Naive B cell (primary cell): ENCODE data around the gene PRKCE. TPM values are rescaled to one million over a fixed set of nuclear protein-coding genes. Genes with fewer than 3 reads are reported as not detected.
"Not testable (repeated sequence)": the region's sequence is repeated elsewhere in the genome, so short reads cannot be mapped to it uniquely, and the experiment has no call there.

Experiments
- ATAC-seq, 2 donors: fragments of 150-1000 bp; cut with Tn5 transposase; 2 replicates each; pipeline ENCODE4 v1.10.0; 2021; ENCODE audit warnings: low read depth in 2 of 2, mild to moderate bottlenecking in 2 of 2, moderate library complexity in 2 of 2
- DNase-seq: peaks from one replicate; pipeline ENCODE4 v3.0.0; 2022
- H3K27ac Mint-ChIP-seq, 6 donors: one replicate each; pipeline ENCODE4 v1.8.0; 2020 to 2022; ENCODE audit warnings: mild to moderate bottlenecking in 6 of 6, mixed read lengths in 6 of 6, moderate library complexity in 5 of 6, inconsistent platforms in 2 of 6
- H3K27me3 Mint-ChIP-seq, 3 donors: one replicate each; pipeline ENCODE4 v1.8.0; 2021 to 2022; ENCODE audit warnings: mixed read lengths in 3 of 3, mild to moderate bottlenecking in 1 of 3
- H3K36me3 Mint-ChIP-seq, 2 donors: one replicate each; pipeline ENCODE4 v1.8.0; 2020 to 2022; ENCODE audit warnings: mixed read lengths in 2 of 2, inconsistent platforms in 1 of 2, mild to moderate bottlenecking in 1 of 2
- H3K4me1 Mint-ChIP-seq, 3 donors: one replicate each; pipeline ENCODE4 v1.8.0; 2020 to 2022; ENCODE audit warnings: mixed read lengths in 3 of 3, inconsistent platforms in 1 of 3, mild to moderate bottlenecking in 1 of 3, moderate library complexity in 1 of 3
- H3K4me3 Mint-ChIP-seq, 8 donors: one replicate each; pipeline ENCODE4 v1.8.0; 2020 to 2022; ENCODE audit warnings: mild to moderate bottlenecking in 8 of 8, mixed read lengths in 8 of 8, moderate library complexity in 8 of 8, inconsistent platforms in 2 of 8
- H3K9me3 Mint-ChIP-seq, 7 donors: one replicate each; pipeline ENCODE4 v1.8.0; 2020 to 2022; ENCODE audit warnings: mixed read lengths in 7 of 7, mild to moderate bottlenecking in 5 of 7, inconsistent platforms in 2 of 7, moderate library complexity in 1 of 7
- polyA plus RNA-seq, 6 donors: library from polyadenylated mRNA; unstranded; fragments of 300-500 nt; fragmentation: Illumina TruSeq; gene quantifications; one replicate each; pipeline ENCODE4 v1.2.3, GENCODE V29; 2021; ENCODE audit warnings: low read depth in 6 of 6

PRKCE gene
- polyA plus RNA-seq, 6 donors from 2014 or later: 14.8 to 33.3 (median 23.2) TPM

DNA sequence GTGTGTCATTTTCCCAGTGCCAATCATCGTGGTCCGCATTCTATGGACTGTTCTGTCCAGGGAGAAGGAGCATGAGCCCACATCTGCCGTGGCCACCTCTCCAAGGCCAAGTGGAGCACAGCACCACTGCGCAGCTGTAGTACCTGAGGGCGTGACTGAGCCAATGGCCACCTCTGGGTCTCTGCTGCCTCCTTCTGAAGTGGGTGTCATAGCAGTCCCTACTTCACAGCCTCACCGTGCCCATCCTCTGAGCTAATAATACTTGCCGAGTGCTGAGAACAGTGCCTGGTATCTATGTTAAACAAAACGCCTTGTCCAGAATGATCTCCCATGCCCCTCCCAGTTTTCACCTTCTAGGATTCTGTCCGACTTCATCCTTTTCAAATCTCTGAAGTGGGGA lies 256.1 kb downstream of the PRKCE start:
- Mint-ChIP-seq H3K4me3 (no peak overlapping the region), H3K9me3 (no peaks in the 10 kb centered on the region), H3K27ac (peak overlapping the region; percentile 24 to 96 (median 84)), H3K4me1 (peaks cover 41 to 99% (median 94%) of the 10 kb centered on the region in 3 donors), H3K27me3 (no peaks in the 10 kb centered on the region), H3K36me3 (no peaks in the 10 kb centered on the region)
- no peak for ATAC-seq
- DNase-seq: no peak

DNA sequence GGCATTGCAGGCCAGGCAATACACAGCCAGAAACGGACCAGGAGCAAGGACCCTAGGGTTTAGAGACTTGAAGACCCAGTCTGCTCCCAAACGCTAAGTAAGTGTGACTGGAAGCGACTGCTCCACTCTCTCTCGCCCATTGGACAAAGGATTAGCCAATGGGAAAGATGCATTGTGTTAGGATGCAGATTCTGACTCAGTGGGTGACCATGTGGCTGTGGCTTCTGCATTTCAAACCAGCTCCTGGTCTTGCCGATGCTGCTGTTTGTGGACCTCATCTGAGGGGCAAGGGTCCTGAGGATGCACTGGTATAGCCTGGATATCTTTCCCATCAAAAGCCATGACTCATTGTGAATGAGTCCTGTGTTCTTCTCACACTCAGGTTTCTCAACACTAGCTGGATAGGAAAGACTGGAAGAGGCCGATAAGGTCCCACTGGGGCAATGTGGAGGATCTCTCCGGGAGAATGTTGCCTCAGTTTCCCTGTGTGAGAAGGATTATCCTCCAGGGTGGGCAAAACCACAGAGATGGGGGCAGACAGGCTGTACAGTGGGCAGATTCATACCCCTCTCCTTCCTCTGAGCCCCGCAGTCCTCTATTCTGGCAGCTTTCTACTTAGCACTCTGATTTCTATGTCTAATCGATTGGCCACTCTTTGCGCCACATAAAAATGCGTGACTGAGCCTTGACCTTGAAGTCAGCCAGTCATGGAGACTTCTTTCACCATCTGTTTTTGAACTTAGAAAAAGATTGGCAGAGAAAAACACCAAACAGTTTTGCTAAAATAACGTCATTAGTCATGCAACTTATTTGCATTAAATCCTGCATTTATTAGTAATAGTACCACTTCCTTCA lies 257.1 kb downstream of the PRKCE start:
- Mint-ChIP-seq H3K4me1 (peaks cover 44 to 99% (median 92%) of the 10 kb centered on the region in 3 donors), H3K9me3 (no peaks in the 10 kb centered on the region), H3K27ac (peak overlapping the region; percentile 78 to 96 (median 88)), H3K4me3 (peak overlapping the region in 3 of 8 donors; percentile 7 to 29 (median 16)), H3K36me3 (no peaks in the 10 kb centered on the region), H3K27me3 (no peaks in the 10 kb centered on the region)
- DNase-seq (no peak), ATAC-seq (no peak)

DNA sequence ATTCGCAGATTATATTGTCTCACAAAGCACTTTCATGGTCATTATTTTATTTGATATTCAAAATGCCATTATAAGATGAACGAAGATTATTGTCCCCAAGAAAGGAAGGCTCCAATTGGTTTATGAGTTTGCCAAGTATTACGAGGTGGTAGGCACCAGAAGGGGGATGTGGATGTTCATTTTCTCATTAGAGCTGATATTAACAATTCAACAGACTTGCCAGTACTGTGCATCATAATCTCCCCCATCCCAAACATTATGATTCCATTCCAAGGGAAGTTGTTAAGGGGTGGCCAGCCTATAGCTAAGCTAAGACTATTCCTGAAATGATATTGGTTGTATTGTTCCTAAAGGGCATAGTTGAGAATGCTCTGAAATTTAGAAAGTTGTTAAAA lies 257.7 kb downstream of the PRKCE start:
- Mint-ChIP-seq H3K4me3 (peak overlapping the region in 6 of 8 donors; percentile 7 to 85 (median 61)), H3K27me3 (no peaks in the 10 kb centered on the region), H3K4me1 (peaks cover 50 to 99% (median 92%) of the 10 kb centered on the region in 3 donors), H3K36me3 (no peaks in the 10 kb centered on the region), H3K9me3 (no peaks in the 10 kb centered on the region), H3K27ac (peak overlapping the region; percentile 45 to 98 (median 91))
- DNase-seq (no peak), ATAC-seq (no peak)

DNA sequence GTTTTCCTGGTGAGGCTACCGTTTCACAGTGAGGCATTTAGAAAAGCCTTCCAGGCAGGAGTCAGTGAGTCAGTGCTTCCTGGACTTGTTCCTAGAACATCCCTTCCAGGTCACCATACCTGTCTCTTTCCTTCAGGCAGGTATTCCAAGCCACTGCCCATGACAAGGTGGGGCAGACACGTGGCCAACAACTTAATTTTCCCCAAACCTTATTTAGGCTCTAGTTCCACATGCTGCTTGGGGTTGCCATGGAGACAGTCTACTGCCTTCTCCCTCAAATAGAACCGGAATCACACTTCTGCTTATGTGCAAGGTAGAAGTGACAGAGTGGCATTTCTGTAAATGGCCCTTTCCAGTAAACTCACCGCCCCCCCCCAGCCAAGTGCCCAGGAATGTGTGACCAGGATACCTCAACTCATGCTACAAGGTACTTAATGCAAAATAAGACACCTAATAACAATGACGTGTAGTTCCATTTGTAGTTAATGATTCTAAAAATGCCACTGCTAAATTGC lies 258.3 kb downstream of the PRKCE start:
- H3K9me3 Mint-ChIP-seq: no peaks in the 10 kb centered on the region
- H3K36me3 Mint-ChIP-seq: no peaks in the 10 kb centered on the region
- peak overlapping the region; percentile 45 to 98 (median 90) for H3K27ac Mint-ChIP-seq
- DNase-seq (peak; percentile 73), ATAC-seq (peak; percentile 95 to 96)
- H3K4me3 Mint-ChIP-seq: peak overlapping the region; percentile 3 to 85 (median 60)
- peaks cover 50 to 99% (median 92%) of the 10 kb centered on the region in 3 donors for H3K4me1 Mint-ChIP-seq
- H3K27me3 Mint-ChIP-seq: no peaks in the 10 kb centered on the region

DNA sequence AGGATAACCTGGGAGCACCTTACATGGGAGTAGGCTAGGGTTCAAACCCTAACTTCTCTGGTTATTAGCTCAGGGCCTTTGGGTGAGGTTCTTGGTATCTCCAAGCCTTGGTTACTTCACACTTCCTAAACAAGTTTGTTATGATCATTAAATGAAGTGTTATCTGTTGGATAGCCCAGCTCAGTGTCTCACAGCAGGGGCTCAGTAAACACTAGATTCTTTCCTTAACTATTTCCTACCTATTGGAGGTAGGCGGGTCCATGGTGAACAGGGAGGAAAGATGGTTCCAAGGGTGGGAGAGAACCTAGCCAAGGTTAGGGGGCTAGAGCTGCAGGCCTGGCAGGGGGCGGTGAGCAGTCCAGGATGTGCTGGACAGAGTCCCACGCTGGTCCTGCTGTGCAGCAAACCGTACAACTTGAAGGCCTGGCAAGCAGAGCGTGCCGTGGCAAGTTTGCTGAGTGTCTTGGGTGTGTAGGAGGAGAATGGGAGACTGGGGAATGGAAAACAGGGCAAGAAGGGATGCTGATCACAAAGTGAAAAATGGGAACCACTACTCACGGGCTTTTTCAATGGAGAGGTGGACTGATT lies 259.1 kb downstream of the PRKCE start:
- peak overlapping the region in 5 of 8 donors; percentile 3 to 85 (median 58) for H3K4me3 Mint-ChIP-seq
- ATAC-seq (no peak), DNase-seq (no peak)
- H3K27ac Mint-ChIP-seq: peak overlapping the region; percentile 45 to 98 (median 90)
- no peaks in the 10 kb centered on the region for H3K36me3 Mint-ChIP-seq
- H3K27me3 Mint-ChIP-seq: no peaks in the 10 kb centered on the region
- H3K9me3 Mint-ChIP-seq: no peaks in the 10 kb centered on the region
- H3K4me1 Mint-ChIP-seq: peaks cover 56 to 99% (median 91%) of the 10 kb centered on the region in 3 donors

DNA sequence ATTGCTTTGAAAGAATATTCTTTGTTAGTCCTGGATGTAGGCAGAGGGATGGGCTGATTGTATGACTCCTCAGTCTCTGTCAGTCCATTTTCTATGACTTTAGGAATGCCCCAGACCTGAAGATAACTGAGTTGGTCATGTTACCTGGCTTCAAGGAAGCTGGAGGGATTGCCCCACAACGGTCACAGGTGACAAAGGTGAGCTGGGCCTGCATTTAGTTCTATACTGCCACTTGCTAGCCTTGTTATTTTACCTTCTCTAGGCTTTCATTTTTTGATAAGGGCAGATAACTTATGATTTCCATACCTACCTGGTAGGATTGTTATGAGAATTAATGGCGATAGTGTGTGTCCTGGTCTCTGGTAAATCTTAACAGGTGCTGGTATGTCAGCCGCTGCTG lies 260.1 kb downstream of the PRKCE start:
- Mint-ChIP-seq H3K9me3 (no peaks in the 10 kb centered on the region), H3K27me3 (no peaks in the 10 kb centered on the region), H3K27ac (peak overlapping the region; percentile 51 to 96 (median 75)), H3K4me3 (peak overlapping the region in 3 of 8 donors; percentile 34 to 59 (median 51)), H3K4me1 (peaks cover 58 to 99% (median 91%) of the 10 kb centered on the region in 3 donors), H3K36me3 (no peaks in the 10 kb centered on the region)
- no peak for ATAC-seq
- no peak for DNase-seq

DNA sequence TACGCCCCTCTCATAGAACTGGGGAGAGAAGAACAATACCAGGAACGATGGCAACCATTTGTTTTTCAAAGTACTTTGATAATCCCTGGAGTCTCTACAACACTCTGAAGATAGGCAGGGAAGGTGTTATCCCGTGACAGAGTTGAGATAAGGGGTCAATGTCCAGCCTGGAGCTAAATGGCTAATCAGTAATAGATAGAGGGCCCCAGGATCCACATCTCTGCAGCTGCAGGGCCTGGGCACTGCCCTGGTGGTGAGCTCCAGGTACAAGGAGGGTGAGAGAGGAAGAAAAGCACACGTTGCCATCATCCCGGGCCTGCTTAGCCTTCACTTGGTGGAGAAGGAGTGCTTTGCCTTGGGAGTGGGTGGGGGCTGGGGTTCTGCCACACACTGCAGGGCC lies 260.6 kb downstream of the PRKCE start:
- no peaks in the 10 kb centered on the region for H3K27me3 Mint-ChIP-seq
- H3K9me3 Mint-ChIP-seq: no peaks in the 10 kb centered on the region
- ATAC-seq (no peak), DNase-seq (no peak)
- peaks cover 57 to 99% (median 91%) of the 10 kb centered on the region in 3 donors for H3K4me1 Mint-ChIP-seq
- no peaks in the 10 kb centered on the region for H3K36me3 Mint-ChIP-seq
- H3K27ac Mint-ChIP-seq: peak overlapping the region in 5 of 6 donors; percentile 51 to 96 (median 64)
- H3K4me3 Mint-ChIP-seq: peak overlapping the region in 2 of 8 donors; percentile 34 to 59

DNA sequence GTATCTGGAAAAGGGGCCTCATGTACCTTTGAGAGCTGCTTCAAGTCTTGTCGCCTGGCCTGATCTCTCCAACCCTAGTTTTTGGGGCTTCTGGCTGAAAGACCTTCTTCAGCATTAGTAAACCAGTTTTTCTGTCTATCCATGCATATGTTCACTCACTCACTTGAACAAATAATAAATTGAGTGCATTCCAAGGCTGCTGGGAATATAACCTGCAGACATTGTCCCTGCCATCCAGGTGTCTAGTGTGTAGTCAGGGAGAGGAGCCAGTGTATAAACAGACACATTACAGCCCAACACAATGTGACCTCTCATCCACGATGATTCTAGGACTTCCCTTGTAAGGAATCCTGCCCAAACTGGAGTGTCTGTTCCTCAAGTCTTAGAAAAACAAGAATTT lies 262.1 kb downstream of the PRKCE start:
- no peak for ATAC-seq
- no peaks in the 10 kb centered on the region for H3K27me3 Mint-ChIP-seq
- H3K9me3 Mint-ChIP-seq: no peaks in the 10 kb centered on the region
- peak overlapping the region in 5 of 6 donors; percentile 10 to 39 (median 24) for H3K27ac Mint-ChIP-seq
- DNase-seq: no peak
- no peaks in the 10 kb centered on the region for H3K36me3 Mint-ChIP-seq
- peaks cover 51 to 93% (median 86%) of the 10 kb centered on the region in 3 donors for H3K4me1 Mint-ChIP-seq
- H3K4me3 Mint-ChIP-seq: peak overlapping the region in 1 of 8 donors; percentile 63

DNA sequence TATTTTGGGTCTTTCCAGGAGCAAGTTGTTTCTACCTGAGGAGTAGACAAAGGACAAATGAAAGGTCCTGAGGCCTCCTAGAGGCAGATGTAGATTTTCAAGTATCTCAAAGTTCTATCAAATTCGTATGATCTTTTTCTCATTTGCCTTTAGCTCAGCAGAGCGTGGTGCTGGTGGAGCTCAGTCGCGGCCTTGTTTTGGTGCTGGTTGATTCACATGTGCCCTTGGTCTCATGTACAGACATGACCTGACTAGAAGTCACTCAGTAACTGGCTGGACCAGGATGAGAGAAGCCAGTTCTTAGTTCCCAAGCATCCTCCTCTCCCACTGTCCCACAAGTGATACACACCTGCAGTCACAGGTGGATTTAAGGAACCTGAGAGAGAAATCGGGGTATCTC lies 264.0 kb downstream of the PRKCE start:
- Mint-ChIP-seq H3K36me3 (no peaks in the 10 kb centered on the region), H3K9me3 (no peaks in the 10 kb centered on the region), H3K27me3 (no peaks in the 10 kb centered on the region), H3K4me3 (peak overlapping the region in 6 of 8 donors; percentile 22 to 83 (median 52)), H3K27ac (peak overlapping the region; percentile 33 to 95 (median 72)), H3K4me1 (peaks cover 53 to 93% (median 86%) of the 10 kb centered on the region in 3 donors)
- DNase-seq (no peak), ATAC-seq (peak; percentile 25 to 47)

DNA sequence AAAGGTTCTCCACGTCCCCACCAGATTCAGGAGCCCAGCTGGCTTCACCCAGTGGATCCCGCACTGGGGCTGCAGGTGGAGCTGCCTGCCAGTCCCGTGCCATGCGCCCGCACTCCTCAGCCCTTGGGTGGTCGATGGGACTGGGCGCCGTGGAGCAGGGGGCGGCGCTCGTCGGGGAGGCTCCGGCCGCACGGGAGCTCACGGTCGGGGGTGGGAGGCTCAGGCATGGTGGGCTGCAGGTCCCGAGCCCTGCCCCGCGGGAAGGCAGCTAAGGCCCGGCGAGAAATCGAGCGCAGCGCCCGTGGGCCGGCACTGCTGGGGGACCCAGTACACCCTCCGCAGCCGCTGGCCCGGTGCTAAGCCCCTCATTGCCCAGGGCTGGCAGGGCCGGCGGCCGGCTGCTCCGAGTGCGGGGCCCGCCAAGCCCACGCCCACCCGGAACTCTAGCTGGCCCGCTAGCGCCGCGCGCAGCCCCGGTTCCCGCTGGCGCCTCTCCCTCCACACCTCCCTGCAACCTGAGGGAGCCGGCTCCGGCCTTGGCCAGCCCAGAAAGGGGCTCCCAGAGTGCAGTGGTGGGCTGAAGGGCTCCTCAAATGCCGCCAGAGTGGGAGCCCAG lies 266.2 kb downstream of the PRKCE start:
- Mint-ChIP-seq H3K4me1 (peaks cover 49 to 74% (median 71%) of the 10 kb centered on the region in 3 donors), H3K4me3 (peak overlapping the region in 1 of 8 donors; percentile 5), H3K27ac (peak overlapping the region in 2 of 6 donors; percentile 18 to 84)
- not testable (repeated sequence) for H3K27me3 Mint-ChIP-seq, ATAC-seq, H3K36me3 Mint-ChIP-seq, H3K9me3 Mint-ChIP-seq, DNase-seq

DNA sequence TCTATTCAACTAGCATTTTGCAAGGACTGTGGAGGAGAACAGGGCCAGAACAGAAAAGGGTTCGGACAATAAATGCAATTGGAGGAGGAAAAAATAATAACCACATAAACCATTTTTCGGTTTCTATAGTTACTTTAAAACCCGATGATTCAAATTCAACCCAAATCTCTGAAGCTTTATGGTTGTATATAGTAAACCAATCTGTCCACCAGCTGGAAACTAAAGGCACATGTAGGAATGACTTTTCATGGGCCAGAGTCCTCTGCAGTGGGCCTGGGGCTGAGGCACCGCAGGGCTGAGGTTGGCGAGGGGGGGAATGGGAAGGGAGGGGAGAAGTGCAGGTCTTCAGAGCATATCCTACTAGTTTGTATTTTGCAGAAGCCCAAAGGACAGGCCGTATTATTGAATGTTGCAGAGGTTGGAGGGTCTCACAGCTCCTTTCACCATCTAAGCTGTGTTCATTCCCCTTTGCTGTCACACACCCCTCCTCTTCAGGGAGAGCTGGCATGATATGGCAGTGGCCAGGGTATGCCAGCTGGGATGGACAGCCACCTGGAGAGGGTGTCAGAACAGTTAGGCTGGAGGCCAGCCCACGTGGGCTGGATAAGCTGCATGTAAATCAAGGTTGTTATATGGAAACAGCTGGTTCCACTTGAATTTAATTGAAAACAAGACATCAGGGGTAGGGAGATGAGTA lies 267.1 kb downstream of the PRKCE start:
- Mint-ChIP-seq H3K27ac (peak overlapping the region; percentile 84 to 97 (median 94)), H3K27me3 (no peaks in the 10 kb centered on the region), H3K4me3 (peak overlapping the region in 6 of 8 donors; percentile 54 to 86 (median 70)), H3K9me3 (no peaks in the 10 kb centered on the region), H3K36me3 (no peaks in the 10 kb centered on the region), H3K4me1 (peaks cover 48 to 70% (median 65%) of the 10 kb centered on the region in 3 donors)
- no peak for ATAC-seq
- no peak for DNase-seq

DNA sequence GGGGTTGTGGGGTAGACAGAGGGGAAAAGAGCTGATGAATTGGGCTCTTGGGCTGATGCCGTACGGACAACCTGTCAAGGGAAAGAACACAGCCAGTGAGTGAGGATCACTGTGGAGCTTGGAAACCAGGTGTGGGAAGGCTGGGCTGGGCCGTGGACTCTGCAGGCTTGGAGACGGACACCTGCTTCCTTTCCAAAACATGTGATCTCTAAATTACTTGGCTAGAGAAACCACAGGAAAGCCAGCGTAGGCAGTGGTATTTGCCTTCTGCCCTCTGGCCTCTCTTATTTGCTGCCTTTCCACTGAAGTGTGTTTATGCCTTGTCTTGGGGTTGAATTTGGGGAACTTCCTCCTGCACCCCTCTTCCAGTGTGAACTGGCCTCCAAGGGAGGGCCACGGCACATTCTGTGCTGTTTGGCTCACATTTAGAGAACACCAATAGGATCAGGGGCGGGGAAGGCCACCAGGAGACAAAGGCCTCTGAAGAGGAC lies 267.7 kb downstream of the PRKCE start:
- Mint-ChIP-seq H3K27ac (peak overlapping the region; percentile 84 to 97 (median 94)), H3K4me1 (peaks cover 49 to 70% (median 59%) of the 10 kb centered on the region in 3 donors), H3K36me3 (no peaks in the 10 kb centered on the region), H3K4me3 (peak overlapping the region; percentile 54 to 86 (median 68)), H3K9me3 (no peaks in the 10 kb centered on the region), H3K27me3 (no peaks in the 10 kb centered on the region)
- peak; percentile 40 to 46 for ATAC-seq
- DNase-seq: no peak
